ENCODE data around the gene CFAP74. TPM values are rescaled to one million over a fixed set of nuclear protein-coding genes. Genes with fewer than 3 reads are reported as not detected.

The CFAP74 gene
- total RNA-seq, 1 experiment from 2014 or later = 0.28 TPM

- Histone ChIP-seq H3K4me2 (ENCODE audit: insufficient read depth, insufficient read length, low read length) (no peak overlapping the region), H3K18ac (ENCODE audit: insufficient read length, low read depth, low read length) (no peak overlapping the region), H2AK5ac (ENCODE audit: insufficient read length, low read length) (no peak overlapping the region), H2BK12ac (ENCODE audit: insufficient read length, low read depth, low read length) (no peak overlapping the region), H3K4ac (ENCODE audit: low read depth, low read length) (no peak overlapping the region), H2BK120ac (ENCODE audit: low read depth, low read length, poor library complexity, severe bottlenecking) (no peak overlapping the region), H3K23ac (ENCODE audit: insufficient read length, low read depth, low read length) (no peak overlapping the region), H3K23me2 (ENCODE audit: insufficient read length, low read depth, low read length, poor library complexity, severe bottlenecking) (no peaks in the 10 kb centered on the region), H3K56ac (ENCODE audit: insufficient read length, low read depth, low read length) (no peak overlapping the region), H3T11ph (ENCODE audit: low read length) (no peak overlapping the region), H3K4me1 (ENCODE audit: insufficient read depth, low read length) (no peaks in the 10 kb centered on the region), H3K27me3 (ENCODE audit: insufficient read depth, low read length) (no peaks in the 10 kb centered on the region), H3K27ac (ENCODE audit: insufficient read length, low read depth, low read length) (no peak overlapping the region), H4K8ac (replicated peaks; ENCODE audit: insufficient read length, low read depth, low read length) (no peak overlapping the region), H4K20me1 (ENCODE audit: control insufficient read depth, insufficient read depth, insufficient read length) (no peaks in the 10 kb centered on the region), H2BK15ac (ENCODE audit: low read depth, low read length) (no peak overlapping the region), H3K14ac (ENCODE audit: insufficient read depth, low read length) (no peak overlapping the region), H3K79me1 (ENCODE audit: insufficient read depth, low read depth, low read length, poor library complexity, severe bottlenecking) (peaks cover 13% of the 10 kb centered on the region), H2BK20ac (ENCODE audit: low read depth, low read length, poor library complexity, severe bottlenecking) (no peak overlapping the region), H3K79me2 (ENCODE audit: insufficient read depth, low read length) (peaks cover 84% of the 10 kb centered on the region), H3K9ac (ENCODE audit: extremely low read depth, insufficient read length, low read length) (no peak overlapping the region), H4K5ac (ENCODE audit: insufficient read length, low read depth, low read length) (no peak overlapping the region), H3K9me3 (ENCODE audit: control insufficient read depth, low read depth, low read length) (no peaks in the 10 kb centered on the region), H4K91ac (ENCODE audit: insufficient read length, low read depth, low read length) (no peak overlapping the region), H2BK5ac (ENCODE audit: insufficient read length, low read length) (no peak overlapping the region), H2AFZ (ENCODE audit: low read length) (no peak overlapping the region)
- DNase-seq = no peak
- Mint-ChIP-seq H3K4me1 (peaks cover 31 to 33% of the 10 kb centered on the region in 2 experiments), H3K4me3 (no peak overlapping the region), H3K27ac (no peak overlapping the region; a peak in 1 of 7 replicates), H3K27me3 (ENCODE audit: low read depth) (no peaks in the 10 kb centered on the region), H3K9me3 (peaks cover 8 to 12% of the 10 kb centered on the region in 2 experiments; a peak in 4 of 5 replicates), H3K36me3 (ENCODE audit: insufficient read depth in 1 of 3, low read depth in 3 of 3) (peaks cover 55 to 67% (median 65%) of the 10 kb centered on the region in 3 experiments)
- TF ChIP-seq CTCF (conservative IDR thresholded peaks at IDR 0.05) = no peak
- WGBS (ENCODE audit: extremely low coverage, insufficient read length, low lambda C conversion rate) = no CpG with 5 or more reads among the region's 2 CpGs
Measured at GRCh38 chr1:1873186-1873585, 130.4 kb downstream of the CFAP74 start.
